Skeletal muscle tissue (tissue), 4 donors: ENCODE results near the gene USH1C. TPM values are rescaled to one million over a fixed set of nuclear protein-coding genes. Genes with fewer than 3 reads are reported as not detected.

Experiments
- H3K27ac ChIP-seq: one replicate; pipeline ENCODE4 v1.7.0; 2013; ENCODE audit warnings: mild to moderate bottlenecking, low read depth, low read length, inconsistent platforms
- H3K27me3 ChIP-seq, 3 donors: one replicate each; pipeline ENCODE4 v1.7.0; 2013; ENCODE audit warnings: low read length in 3 of 3; ENCODE audit not compliant: control insufficient read depth in 3 of 3, insufficient read depth in 3 of 3
- H3K36me3 ChIP-seq, 3 donors: one replicate each; pipeline ENCODE4 v1.7.0; 2013; ENCODE audit warnings: low read length in 3 of 3; ENCODE audit not compliant: control insufficient read depth in 3 of 3, insufficient read depth in 3 of 3
- H3K4me1 ChIP-seq, 3 donors: one replicate each; pipeline ENCODE4 v1.7.0; 2013; ENCODE audit warnings: low read length in 3 of 3, mild to moderate bottlenecking in 3 of 3; ENCODE audit not compliant: control insufficient read depth in 3 of 3, insufficient read depth in 3 of 3
- H3K4me3 ChIP-seq, 3 donors: one replicate each; pipeline ENCODE4 v1.7.0; 2013; ENCODE audit warnings: low read length in 3 of 3
- H3K9ac ChIP-seq, 3 donors: one replicate each; pipeline ENCODE4 v1.7.0; 2013; ENCODE audit warnings: low read length in 3 of 3, mild to moderate bottlenecking in 3 of 3, moderate library complexity in 2 of 3, low read depth in 1 of 3
- H3K9me3 ChIP-seq, 3 donors: one replicate each; pipeline ENCODE4 v1.7.0; 2013; ENCODE audit warnings: low read length in 3 of 3; ENCODE audit not compliant: control insufficient read depth in 3 of 3
- total RNA-seq: library from RNA; depleted of rRNA; stranded (reverse); fragments of >200 nt; gene quantifications from one replicate; pipeline ENCODE4 v1.2.3, GENCODE V29; 2014
- donor health status: Osteomylitis.

Gene USH1C
- total RNA-seq, 1 donor from 2014 or later: not detected

DNA sequence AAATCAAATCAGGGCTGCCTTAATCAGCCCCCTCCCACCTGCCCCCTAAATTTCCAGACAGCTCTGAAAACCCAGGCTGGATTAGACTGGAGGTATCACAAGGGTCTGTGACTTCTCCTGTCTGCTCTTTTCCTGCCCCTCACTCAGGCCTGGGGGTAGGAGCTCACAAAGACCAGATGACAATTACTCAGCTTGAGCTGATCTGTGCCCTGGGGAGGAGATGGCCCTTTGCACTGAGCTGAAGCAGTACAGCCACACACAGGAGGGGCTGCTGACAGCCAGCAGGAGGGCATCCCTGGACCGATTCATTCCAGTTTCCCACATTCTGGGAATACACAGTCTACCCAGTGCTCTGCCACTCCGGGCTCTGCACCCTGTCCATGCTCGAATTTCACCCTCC is 71.7 kb downstream of the USH1C start:
- Histone ChIP-seq H3K4me1 (peaks cover 6 to 10% (median 9%) of the 10 kb centered on the region in 3 donors), H3K27me3 (peaks cover 23 to 37% (median 26%) of the 10 kb centered on the region in 3 donors), H3K4me3 (no peak overlapping the region), H3K9me3 (no peaks in the 10 kb centered on the region), H3K27ac (no peak overlapping the region), H3K9ac (no peak overlapping the region), H3K36me3 (no peaks in the 10 kb centered on the region)

DNA sequence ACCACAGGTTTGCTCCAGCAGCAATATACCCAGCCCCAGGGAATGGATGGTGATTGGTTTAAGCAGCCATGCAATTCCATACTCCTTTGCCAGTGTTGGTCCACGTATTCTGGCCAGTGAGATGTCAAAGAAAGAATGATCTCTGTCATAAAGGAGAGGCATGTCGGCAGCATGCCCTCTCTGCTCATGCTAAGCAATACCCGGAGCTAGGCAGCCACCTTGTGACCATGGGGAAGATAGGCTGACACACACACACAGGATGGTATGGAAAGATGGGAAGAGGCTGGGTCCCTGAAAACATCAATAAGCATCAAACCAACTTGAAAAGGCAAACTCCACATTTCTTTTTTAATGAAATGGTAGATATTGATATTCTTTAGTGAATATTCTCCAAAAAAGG is 72.7 kb downstream of the USH1C start:
- Histone ChIP-seq H3K9me3 (no peaks in the 10 kb centered on the region), H3K36me3 (no peaks in the 10 kb centered on the region), H3K27me3 (peaks cover 17 to 30% (median 21%) of the 10 kb centered on the region in 3 donors), H3K4me3 (no peak overlapping the region), H3K9ac (no peak overlapping the region), H3K4me1 (peaks cover 6 to 9% (median 8%) of the 10 kb centered on the region in 3 donors), H3K27ac (no peak overlapping the region)

GRCh38 chr11:17469998-17470397 is 74.2 kb downstream of the USH1C start:
- Histone ChIP-seq H3K36me3 (no peaks in the 10 kb centered on the region), H3K9ac (no peak overlapping the region), H3K4me3 (no peak overlapping the region), H3K27me3 (peaks cover 8 to 19% (median 12%) of the 10 kb centered on the region in 3 donors), H3K4me1 (peaks cover 0 to 3% (median 0%) of the 10 kb centered on the region in 3 donors), H3K9me3 (no peaks in the 10 kb centered on the region), H3K27ac (no peak overlapping the region)

GRCh38 chr11:17468122-17468521 is 76.1 kb downstream of the USH1C start:
- peaks cover 0 to 3% (median 0%) of the 10 kb centered on the region in 3 donors for H3K4me1 ChIP-seq
- H3K36me3 ChIP-seq: no peaks in the 10 kb centered on the region
- H3K27ac ChIP-seq: no peak overlapping the region
- H3K9ac ChIP-seq: no peak overlapping the region
- no peak overlapping the region for H3K4me3 ChIP-seq
- peaks cover 0 to 4% (median 3%) of the 10 kb centered on the region in 3 donors for H3K27me3 ChIP-seq
- no peaks in the 10 kb centered on the region for H3K9me3 ChIP-seq

- Histone ChIP-seq H3K9ac (no peak overlapping the region), H3K4me1 (peaks cover 0 to 3% (median 0%) of the 10 kb centered on the region in 3 donors)
Observed at GRCh38 chr11:17463546-17464174, 80.6 kb downstream of the USH1C start.

GRCh38 chr11:17462940-17463339 is 81.3 kb downstream of the USH1C start:
- Histone ChIP-seq H3K4me1 (no peaks in the 10 kb centered on the region), H3K9me3 (no peaks in the 10 kb centered on the region), H3K27ac (no peak overlapping the region)

More at GRCh38 chr11:17463546-17464174, 80.6 kb downstream of the USH1C start:
- H3K27ac ChIP-seq: no peak overlapping the region
- H3K27me3 ChIP-seq: no peaks in the 10 kb centered on the region
- H3K36me3 ChIP-seq: no peaks in the 10 kb centered on the region
- no peak overlapping the region for H3K4me3 ChIP-seq
- H3K9me3 ChIP-seq: no peaks in the 10 kb centered on the region

GRCh38 chr11:17460406-17460805 is 83.8 kb downstream of the USH1C start:
- Histone ChIP-seq H3K27me3 (no peaks in the 10 kb centered on the region), H3K9me3 (no peaks in the 10 kb centered on the region), H3K36me3 (no peaks in the 10 kb centered on the region), H3K4me3 (no peak overlapping the region), H3K27ac (no peak overlapping the region), H3K9ac (no peak overlapping the region), H3K4me1 (no peaks in the 10 kb centered on the region)

More at GRCh38 chr11:17462940-17463339, 81.3 kb downstream of the USH1C start:
- H3K4me3 ChIP-seq: no peak overlapping the region
- H3K9ac ChIP-seq: no peak overlapping the region
- no peaks in the 10 kb centered on the region for H3K27me3 ChIP-seq
- H3K36me3 ChIP-seq: no peaks in the 10 kb centered on the region

GRCh38 chr11:17459236-17459896 is 84.8 kb downstream of the USH1C start:
- H3K27ac ChIP-seq: no peak overlapping the region
- no peaks in the 10 kb centered on the region for H3K27me3 ChIP-seq
- H3K9ac ChIP-seq: no peak overlapping the region
- no peaks in the 10 kb centered on the region for H3K36me3 ChIP-seq
- H3K4me3 ChIP-seq: no peak overlapping the region
- H3K9me3 ChIP-seq: no peaks in the 10 kb centered on the region
- no peaks in the 10 kb centered on the region for H3K4me1 ChIP-seq

- no peaks in the 10 kb centered on the region for H3K9me3 ChIP-seq
- no peak overlapping the region for H3K9ac ChIP-seq
- H3K36me3 ChIP-seq: no peaks in the 10 kb centered on the region
- no peak overlapping the region for H3K4me3 ChIP-seq
- no peaks in the 10 kb centered on the region for H3K4me1 ChIP-seq
- no peaks in the 10 kb centered on the region for H3K27me3 ChIP-seq
- no peak overlapping the region for H3K27ac ChIP-seq
Observed at GRCh38 chr11:17458268-17458667, 85.9 kb downstream of the USH1C start.

DNA sequence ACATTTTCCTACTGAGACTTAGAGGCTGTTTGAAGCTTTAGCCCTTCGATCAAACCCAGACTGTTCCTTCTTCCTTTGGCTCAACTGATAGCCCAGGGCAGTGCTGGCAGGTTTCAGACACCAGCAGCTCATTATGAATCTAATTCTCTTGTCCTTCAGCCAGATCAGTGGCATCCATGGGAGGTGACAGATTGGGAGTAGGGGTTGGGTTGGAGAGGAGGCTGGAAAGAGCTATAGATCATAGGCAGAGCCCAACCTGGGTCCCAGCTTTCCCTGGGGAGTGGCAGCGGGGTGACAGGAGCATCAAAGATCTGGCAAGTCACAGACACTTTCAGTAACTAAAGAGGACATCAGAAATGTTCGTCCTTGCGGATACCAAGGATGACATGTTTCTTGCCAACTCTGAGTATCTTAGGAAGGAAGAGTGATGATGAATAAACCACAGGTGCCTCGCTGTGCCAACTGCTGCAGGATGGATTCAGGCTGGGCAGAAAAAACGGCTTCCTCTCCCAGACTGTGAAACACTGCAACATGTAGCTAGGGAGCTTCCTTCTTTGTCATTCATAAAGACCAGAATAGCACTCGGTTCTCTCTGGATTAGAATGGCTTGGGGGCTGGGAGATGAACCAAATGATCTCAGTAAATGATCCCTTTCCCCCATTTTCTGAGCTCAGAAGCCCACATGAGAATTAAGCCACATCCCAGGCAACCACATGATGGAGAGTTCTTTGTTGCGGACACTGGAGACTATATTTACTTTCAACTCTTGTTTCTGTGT is 86.6 kb downstream of the USH1C start:
- no peaks in the 10 kb centered on the region for H3K27me3 ChIP-seq
- no peak overlapping the region for H3K27ac ChIP-seq
- no peaks in the 10 kb centered on the region for H3K36me3 ChIP-seq
- H3K9me3 ChIP-seq: no peaks in the 10 kb centered on the region
- H3K9ac ChIP-seq: no peak overlapping the region
- no peak overlapping the region for H3K4me3 ChIP-seq
- H3K4me1 ChIP-seq: no peaks in the 10 kb centered on the region
